ENCODE results near the gene SCTR.

DNA sequence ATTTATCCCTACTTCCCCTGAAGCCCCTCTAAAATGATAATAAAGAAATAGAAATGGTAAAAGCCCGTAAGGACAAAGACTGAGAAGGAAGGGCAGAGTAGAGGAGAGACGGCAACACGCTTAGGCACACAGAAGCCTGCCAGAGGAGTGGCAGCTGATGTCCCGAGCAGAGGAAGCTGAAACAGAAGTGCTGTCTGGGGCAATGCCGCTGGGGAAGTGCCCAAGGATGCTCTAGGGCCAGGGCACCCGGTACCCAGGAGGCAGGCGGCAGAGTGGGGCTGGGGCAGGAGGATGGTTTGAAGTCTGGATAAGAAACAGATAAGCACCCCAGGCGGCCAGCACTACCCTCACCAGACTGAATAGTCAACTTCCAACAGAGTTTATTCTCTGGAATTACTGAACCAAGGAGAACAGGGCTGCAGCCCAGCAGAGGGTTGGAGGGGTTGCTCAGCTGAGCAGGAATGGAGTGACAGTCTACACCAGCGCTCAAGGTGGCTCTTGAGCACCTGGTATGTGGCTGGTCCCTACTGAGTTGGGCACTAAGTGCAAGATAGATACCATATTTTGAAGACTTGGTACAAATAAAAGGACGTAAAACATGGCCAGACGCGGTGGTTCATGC, 70.2 kb downstream of the SCTR start:
- TF ChIP-seq, protein P1, sequence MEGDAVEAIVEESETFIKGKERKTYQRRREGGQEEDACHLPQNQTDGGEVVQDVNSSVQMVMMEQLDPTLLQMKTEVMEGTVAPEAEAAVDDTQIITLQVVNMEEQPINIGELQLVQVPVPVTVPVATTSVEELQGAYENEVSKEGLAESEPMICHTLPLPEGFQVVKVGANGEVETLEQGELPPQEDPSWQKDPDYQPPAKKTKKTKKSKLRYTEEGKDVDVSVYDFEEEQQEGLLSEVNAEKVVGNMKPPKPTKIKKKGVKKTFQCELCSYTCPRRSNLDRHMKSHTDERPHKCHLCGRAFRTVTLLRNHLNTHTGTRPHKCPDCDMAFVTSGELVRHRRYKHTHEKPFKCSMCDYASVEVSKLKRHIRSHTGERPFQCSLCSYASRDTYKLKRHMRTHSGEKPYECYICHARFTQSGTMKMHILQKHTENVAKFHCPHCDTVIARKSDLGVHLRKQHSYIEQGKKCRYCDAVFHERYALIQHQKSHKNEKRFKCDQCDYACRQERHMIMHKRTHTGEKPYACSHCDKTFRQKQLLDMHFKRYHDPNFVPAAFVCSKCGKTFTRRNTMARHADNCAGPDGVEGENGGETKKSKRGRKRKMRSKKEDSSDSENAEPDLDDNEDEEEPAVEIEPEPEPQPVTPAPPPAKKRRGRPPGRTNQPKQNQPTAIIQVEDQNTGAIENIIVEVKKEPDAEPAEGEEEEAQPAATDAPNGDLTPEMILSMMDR (IDR thresholded peaks at IDR 0.05; ENCODE audit: insufficient read depth, low read length): no peak
- TF ChIP-seq SPI1 (IDR thresholded peaks at IDR 0.05; ENCODE audit: borderline replicate concordance, low read depth) (peak; percentile 34; the same call in 1 of the 2 replicates), POLR2AphosphoS5 (IDR thresholded peaks at IDR 0.05; ENCODE audit: low read depth) (no peak)
- TF ChIP-seq, protein P2, sequence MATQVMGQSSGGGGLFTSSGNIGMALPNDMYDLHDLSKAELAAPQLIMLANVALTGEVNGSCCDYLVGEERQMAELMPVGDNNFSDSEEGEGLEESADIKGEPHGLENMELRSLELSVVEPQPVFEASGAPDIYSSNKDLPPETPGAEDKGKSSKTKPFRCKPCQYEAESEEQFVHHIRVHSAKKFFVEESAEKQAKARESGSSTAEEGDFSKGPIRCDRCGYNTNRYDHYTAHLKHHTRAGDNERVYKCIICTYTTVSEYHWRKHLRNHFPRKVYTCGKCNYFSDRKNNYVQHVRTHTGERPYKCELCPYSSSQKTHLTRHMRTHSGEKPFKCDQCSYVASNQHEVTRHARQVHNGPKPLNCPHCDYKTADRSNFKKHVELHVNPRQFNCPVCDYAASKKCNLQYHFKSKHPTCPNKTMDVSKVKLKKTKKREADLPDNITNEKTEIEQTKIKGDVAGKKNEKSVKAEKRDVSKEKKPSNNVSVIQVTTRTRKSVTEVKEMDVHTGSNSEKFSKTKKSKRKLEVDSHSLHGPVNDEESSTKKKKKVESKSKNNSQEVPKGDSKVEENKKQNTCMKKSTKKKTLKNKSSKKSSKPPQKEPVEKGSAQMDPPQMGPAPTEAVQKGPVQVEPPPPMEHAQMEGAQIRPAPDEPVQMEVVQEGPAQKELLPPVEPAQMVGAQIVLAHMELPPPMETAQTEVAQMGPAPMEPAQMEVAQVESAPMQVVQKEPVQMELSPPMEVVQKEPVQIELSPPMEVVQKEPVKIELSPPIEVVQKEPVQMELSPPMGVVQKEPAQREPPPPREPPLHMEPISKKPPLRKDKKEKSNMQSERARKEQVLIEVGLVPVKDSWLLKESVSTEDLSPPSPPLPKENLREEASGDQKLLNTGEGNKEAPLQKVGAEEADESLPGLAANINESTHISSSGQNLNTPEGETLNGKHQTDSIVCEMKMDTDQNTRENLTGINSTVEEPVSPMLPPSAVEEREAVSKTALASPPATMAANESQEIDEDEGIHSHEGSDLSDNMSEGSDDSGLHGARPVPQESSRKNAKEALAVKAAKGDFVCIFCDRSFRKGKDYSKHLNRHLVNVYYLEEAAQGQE (IDR thresholded peaks at IDR 0.05; ENCODE audit: insufficient replicate concordance, low read depth): no peak
